Activated T-cell treated with anti-CD3 and anti-CD28 coated beads for 48 hours (primary cell): Measurements from ENCODE around the gene LSS.
"Not testable (repeated sequence)": the region's sequence is repeated elsewhere in the genome, so short reads cannot be mapped to it uniquely, and the experiment has no call there.

ENCODE experiments used
- DNase-seq: peaks from one replicate; pipeline ENCODE4 v3.0.0-alpha.2; 2020; ENCODE audit warnings: low read depth

Gene LSS

GRCh38 chr21:46245213-46245915 lies 16.8 kb upstream of the LSS start:
- DNase-seq: no peak

- no peak for DNase-seq
Observed at GRCh38 chr21:46244602-46245001, 16.0 kb upstream of the LSS start.

GRCh38 chr21:46243960-46244361 lies 15.4 kb upstream of the LSS start:
- no peak for DNase-seq

- no peak for DNase-seq
Observed at GRCh38 chr21:46243325-46243724, 14.8 kb upstream of the LSS start.

GRCh38 chr21:46241577-46241976 lies 13.0 kb upstream of the LSS start:
- not testable (repeated sequence) for DNase-seq

- DNase-seq: no peak
Observed at GRCh38 chr21:46239817-46240325, 11.3 kb upstream of the LSS start.

- no peak for DNase-seq
Observed at GRCh38 chr21:46237474-46237873, 8.9 kb upstream of the LSS start.

GRCh38 chr21:46234436-46234950 lies 5.9 kb upstream of the LSS start:
- no peak for DNase-seq

- no peak for DNase-seq
Observed at GRCh38 chr21:46229923-46230260, 1.3 kb upstream of the LSS start.

GRCh38 chr21:46229133-46229922 lies 754 bp upstream of the LSS start:
- DNase-seq: no peak

- DNase-seq: no peak
Observed at GRCh38 chr21:46227811-46228344, 696 bp downstream of the LSS start.

GRCh38 chr21:46226920-46227599 lies 1.5 kb downstream of the LSS start:
- DNase-seq: no peak

GRCh38 chr21:46226146-46226545 lies 2.4 kb downstream of the LSS start:
- no peak for DNase-seq

GRCh38 chr21:46223661-46224060 lies 4.9 kb downstream of the LSS start:
- not testable (repeated sequence) for DNase-seq

- no peak for DNase-seq
Observed at GRCh38 chr21:46223217-46223616, 5.4 kb downstream of the LSS start.

- DNase-seq: no peak
Observed at GRCh38 chr21:46222436-46223116, 6.0 kb downstream of the LSS start.

GRCh38 chr21:46221664-46222435 lies 6.7 kb downstream of the LSS start:
- DNase-seq: no peak

GRCh38 chr21:46220847-46221246 lies 7.7 kb downstream of the LSS start:
- no peak for DNase-seq

- no peak for DNase-seq
Observed at GRCh38 chr21:46220275-46220810, 8.2 kb downstream of the LSS start.

GRCh38 chr21:46219591-46220239 lies 8.9 kb downstream of the LSS start:
- no peak for DNase-seq
